CD14-positive monocyte (primary cell): ENCODE measurements around the gene MINPP1. TPM values are rescaled to one million over a fixed set of nuclear protein-coding genes. Genes with fewer than 3 reads are reported as not detected.

ENCODE experiments used
- DNase-seq, 3 donors: peaks; one replicate each; pipeline ENCODE4 v3.0.0-alpha.2; 2011 to 2022
- H2AFZ ChIP-seq: 2 replicates; pipeline ENCODE4 v1.6.0; 2012; ENCODE audit warnings: mild to moderate bottlenecking, low read depth, low read length, inconsistent platforms; ENCODE audit not compliant: insufficient read depth, poor library complexity, severe bottlenecking
- H3K27ac ChIP-seq, 2 donors: 1 replicate in 1 of 2; 2 replicates in 1 of 2; pipeline ENCODE4 v1.5.1; 2012 to 2013; ENCODE audit warnings: low read length in 2 of 2, control low read depth in 1 of 2, inconsistent platforms in 1 of 2, low read depth in 1 of 2, mild to moderate bottlenecking in 1 of 2
- H3K27me3 ChIP-seq, 2 donors: one replicate each; pipeline versions ENCODE4 v1.6.0 to v1.6.1; 2011 to 2013; ENCODE audit warnings: low read length in 2 of 2; ENCODE audit not compliant: control insufficient read depth in 2 of 2, insufficient read depth in 2 of 2
- H3K36me3 ChIP-seq, 2 donors: replicated peaks in 1 of 2; 1 replicate in 1 of 2; 2 replicates in 1 of 2; pipeline versions ENCODE4 v1.5.1 to v1.6.1; 2012 to 2013; ENCODE audit warnings: low read length in 2 of 2, control low read depth in 1 of 2, inconsistent platforms in 1 of 2, mild to moderate bottlenecking in 1 of 2; ENCODE audit not compliant: insufficient read depth in 2 of 2, control insufficient read depth in 1 of 2
- H3K4me1 ChIP-seq, 2 donors: 1 replicate in 1 of 2; 2 replicates in 1 of 2; pipeline versions ENCODE4 v1.5.1 to v1.6.1; 2012 to 2013; ENCODE audit warnings: low read length in 2 of 2, control low read depth in 1 of 2, inconsistent platforms in 1 of 2, mild to moderate bottlenecking in 1 of 2, moderate library complexity in 1 of 2; ENCODE audit not compliant: insufficient read depth in 2 of 2, control insufficient read depth in 1 of 2
- H3K4me2 ChIP-seq: replicated peaks from 2 replicates; pipeline ENCODE3; 2012; ENCODE audit warnings: low read length, moderate library complexity, mild to moderate bottlenecking; ENCODE audit not compliant: poor library complexity, severe bottlenecking; ENCODE audit errors: extremely low read depth
- H3K4me3 ChIP-seq, 3 experiments: fragments of 200-600 bp in 1 of 3; sonication (generic) in 1 of 3; replicated peaks in 1 of 3; 1 replicate in 2 of 3; 2 replicates in 1 of 3; pipeline ENCODE4 v1.5.1; 2011 to 2013; ENCODE audit warnings: low read length in 3 of 3, mild to moderate bottlenecking in 3 of 3, control low read depth in 2 of 3, low read depth in 2 of 3, inconsistent platforms in 1 of 3, moderate library complexity in 1 of 3
- H3K79me2 ChIP-seq: 2 replicates; pipeline ENCODE4 v1.6.0; 2012; ENCODE audit warnings: mild to moderate bottlenecking, control low read depth, inconsistent platforms, low read length, moderate library complexity; ENCODE audit not compliant: insufficient read depth
- H3K9ac ChIP-seq: 2 replicates; pipeline ENCODE4 v1.6.0; 2017; ENCODE audit warnings: low read length, mild to moderate bottlenecking; ENCODE audit not compliant: insufficient read depth, poor library complexity, severe bottlenecking
- H3K9me3 ChIP-seq, 2 donors: replicated peaks in 1 of 2; 1 replicate in 1 of 2; 2 replicates in 1 of 2; pipeline versions ENCODE4 v1.5.1 to v1.6.1; 2012 to 2013; ENCODE audit warnings: low read length in 2 of 2, control low read depth in 1 of 2; ENCODE audit not compliant: control insufficient read depth in 1 of 2, insufficient read depth in 1 of 2
- H4K20me1 ChIP-seq: 2 replicates; pipeline ENCODE4 v1.6.0; 2012; ENCODE audit warnings: mild to moderate bottlenecking, low read length, control low read depth, moderate library complexity; ENCODE audit not compliant: insufficient read depth
- H3K27ac Mint-ChIP-seq, 7 donors: one replicate each; pipeline ENCODE4 v1.8.0; 2020; ENCODE audit warnings: mild to moderate bottlenecking in 7 of 7, mixed read lengths in 7 of 7, moderate library complexity in 6 of 7, inconsistent platforms in 2 of 7
- H3K27me3 Mint-ChIP-seq, 3 donors: one replicate each; pipeline ENCODE4 v1.8.0; 2021 to 2022; ENCODE audit warnings: low read depth in 3 of 3, mild to moderate bottlenecking in 3 of 3, mixed read lengths in 3 of 3, moderate library complexity in 3 of 3, inconsistent platforms in 1 of 3
- H3K36me3 Mint-ChIP-seq, 2 donors: one replicate each; pipeline ENCODE4 v1.8.0; 2020; ENCODE audit warnings: mixed read lengths in 2 of 2, inconsistent platforms in 1 of 2, mild to moderate bottlenecking in 1 of 2
- H3K4me1 Mint-ChIP-seq: one replicate; pipeline ENCODE4 v1.8.0; 2020; ENCODE audit warnings: mild to moderate bottlenecking, mixed read lengths
- H3K4me3 Mint-ChIP-seq, 2 donors: one replicate each; pipeline ENCODE4 v1.8.0; 2020; ENCODE audit warnings: mild to moderate bottlenecking in 2 of 2, mixed read lengths in 2 of 2, moderate library complexity in 1 of 2
- H3K9me3 Mint-ChIP-seq, 7 donors: one replicate each; pipeline ENCODE4 v1.8.0; 2020 to 2022; ENCODE audit warnings: mixed read lengths in 7 of 7, mild to moderate bottlenecking in 6 of 7, moderate library complexity in 6 of 7, inconsistent platforms in 2 of 7
- WGBS: methylation state at CpG from one replicate; pipeline ENCODE4 v1.1.5; 2013; ENCODE audit warnings: missing lambda C conversion rate; ENCODE audit not compliant: insufficient coverage; 5-methylcytosine and 5-hydroxymethylcytosine counted together
- intact Hi-C, 2 donors: fragments of 100-400 bp; cut with micrococcal nuclease; formaldehyde crosslinking; loops; one replicate each; pipeline versions ENCODE4 v1.15.0 to v1.15.1; 2023
- polyA plus RNA-seq, 3 donors: library from polyadenylated mRNA; depleted of rRNA in 1 of 3; unstranded in 2 of 3; stranded (reverse) in 1 of 3; fragments of 300-500 nt in 2 of 3; fragments of >200 nt in 1 of 3; fragmentation: Illumina TruSeq in 2 of 3; gene quantifications; 1 replicate in 2 of 3; 2 replicates in 1 of 3; pipeline ENCODE4 v1.2.3, GENCODE V29; 2012 to 2021
- TF ChIP-seq, protein P1 (sequence below): fragments of 200-600 bp; IDR thresholded peaks from one replicate; pipeline ENCODE4 v1.8.0; 2022; ENCODE audit warnings: antibody characterized with exemption, mild to moderate bottlenecking

The MINPP1 gene
- polyA plus RNA-seq, 3 donors = 1.7 to 9.7 (median 9.0) TPM

DNA sequence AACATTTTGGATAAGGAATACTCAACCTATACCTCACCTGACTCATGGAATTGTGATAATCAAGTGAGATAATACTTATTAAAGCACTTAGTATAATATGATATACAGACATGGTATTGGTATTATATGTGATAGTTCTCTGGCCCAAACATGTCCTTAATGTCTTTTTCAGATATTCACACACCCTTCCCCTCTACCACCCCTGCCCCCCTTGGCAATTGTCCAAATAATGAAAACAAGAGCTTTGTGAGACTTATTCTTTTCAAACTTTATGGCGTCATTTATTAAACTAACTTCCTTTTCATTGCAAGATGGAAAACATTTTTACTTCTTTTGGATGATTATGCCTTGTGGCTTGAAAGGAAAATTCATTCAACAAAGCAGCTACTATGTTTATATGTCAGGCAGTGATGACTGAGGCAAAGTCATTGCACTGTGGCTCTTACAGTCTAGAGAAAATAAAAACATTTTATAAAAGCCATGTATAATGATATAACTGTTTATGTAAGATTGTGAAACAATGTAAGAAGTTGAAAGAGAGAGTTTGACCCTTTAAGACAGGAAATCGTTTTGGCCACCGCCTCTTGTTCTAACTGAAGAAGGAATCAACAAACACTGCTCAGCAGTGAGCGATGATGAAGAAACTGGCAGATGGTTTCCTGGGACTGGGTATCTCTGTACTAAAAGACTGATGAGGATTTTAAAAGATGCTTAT is 27.4 kb downstream of the MINPP1 start:
- Histone ChIP-seq H3K9me3 (peaks cover 3 to 7% of the 10 kb centered on the region in 2 donors), H3K27me3 (no peaks in the 10 kb centered on the region), H3K9ac (peak overlapping the region; percentile 15), H3K79me2 (no peaks in the 10 kb centered on the region), H3K4me3 (no peak overlapping the region), H4K20me1 (no peaks in the 10 kb centered on the region), H3K4me1 (peaks cover 10 to 16% of the 10 kb centered on the region in 2 donors), H2AFZ (peak overlapping the region; percentile 1), H3K4me2 (no peak overlapping the region), H3K36me3 (peaks cover 0 to 13% of the 10 kb centered on the region in 2 donors), H3K27ac (peak overlapping the region in 1 of 2 donors; percentile 54)
- peaks cover 14% of the 10 kb centered on the region for H3K4me1 Mint-ChIP-seq
- peak overlapping the region in 1 of 2 donors; percentile 46 for H3K4me3 Mint-ChIP-seq
- 0% methylated on average over 3 of the region's 4 CpGs for WGBS
- TF ChIP-seq, protein P1, sequence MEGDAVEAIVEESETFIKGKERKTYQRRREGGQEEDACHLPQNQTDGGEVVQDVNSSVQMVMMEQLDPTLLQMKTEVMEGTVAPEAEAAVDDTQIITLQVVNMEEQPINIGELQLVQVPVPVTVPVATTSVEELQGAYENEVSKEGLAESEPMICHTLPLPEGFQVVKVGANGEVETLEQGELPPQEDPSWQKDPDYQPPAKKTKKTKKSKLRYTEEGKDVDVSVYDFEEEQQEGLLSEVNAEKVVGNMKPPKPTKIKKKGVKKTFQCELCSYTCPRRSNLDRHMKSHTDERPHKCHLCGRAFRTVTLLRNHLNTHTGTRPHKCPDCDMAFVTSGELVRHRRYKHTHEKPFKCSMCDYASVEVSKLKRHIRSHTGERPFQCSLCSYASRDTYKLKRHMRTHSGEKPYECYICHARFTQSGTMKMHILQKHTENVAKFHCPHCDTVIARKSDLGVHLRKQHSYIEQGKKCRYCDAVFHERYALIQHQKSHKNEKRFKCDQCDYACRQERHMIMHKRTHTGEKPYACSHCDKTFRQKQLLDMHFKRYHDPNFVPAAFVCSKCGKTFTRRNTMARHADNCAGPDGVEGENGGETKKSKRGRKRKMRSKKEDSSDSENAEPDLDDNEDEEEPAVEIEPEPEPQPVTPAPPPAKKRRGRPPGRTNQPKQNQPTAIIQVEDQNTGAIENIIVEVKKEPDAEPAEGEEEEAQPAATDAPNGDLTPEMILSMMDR = no peak
- H3K9me3 Mint-ChIP-seq = peaks cover under 1 to 11% (median 5%) of the 10 kb centered on the region in 7 donors
- intact Hi-C loops = loop anchor here (5.0 kb wide), 2 partner anchors 240 to 245 kb away; no protein-coding TSS in a partner anchor
- peaks cover 0 to 2% (median 0%) of the 10 kb centered on the region in 3 donors for H3K27me3 Mint-ChIP-seq
- peaks cover 31 to 32% of the 10 kb centered on the region in 2 donors for H3K36me3 Mint-ChIP-seq
- peak overlapping the region; percentile 26 to 76 (median 45) for H3K27ac Mint-ChIP-seq
- no peak for DNase-seq

- peaks cover 14% of the 10 kb centered on the region for H3K4me1 Mint-ChIP-seq
- Histone ChIP-seq H3K27me3 (no peaks in the 10 kb centered on the region), H3K4me1 (peaks cover 10 to 16% of the 10 kb centered on the region in 2 donors), H2AFZ (peak overlapping the region; percentile 1), H3K27ac (peak overlapping the region in 1 of 2 donors; percentile 54), H3K4me3 (no peak overlapping the region), H3K36me3 (peaks cover 0 to 13% of the 10 kb centered on the region in 2 donors), H4K20me1 (no peaks in the 10 kb centered on the region), H3K9ac (peak overlapping the region; percentile 15), H3K4me2 (no peak overlapping the region), H3K9me3 (peaks cover 3 to 7% of the 10 kb centered on the region in 2 donors), H3K79me2 (no peaks in the 10 kb centered on the region)
- TF ChIP-seq, protein P1 = no peak
- H3K9me3 Mint-ChIP-seq = peaks cover 0 to 11% (median 5%) of the 10 kb centered on the region in 7 donors
- DNase-seq = no peak
- peak overlapping the region in 1 of 2 donors; percentile 46 for H3K4me3 Mint-ChIP-seq
- peaks cover 26 to 27% of the 10 kb centered on the region in 2 donors for H3K36me3 Mint-ChIP-seq
- H3K27ac Mint-ChIP-seq = peak overlapping the region; percentile 26 to 76 (median 45)
- H3K27me3 Mint-ChIP-seq = peaks cover 0 to 2% (median 0%) of the 10 kb centered on the region in 3 donors
- intact Hi-C loops = loop anchor here (5.0 kb wide), 2 partner anchors 240 to 245 kb away; no protein-coding TSS in a partner anchor
These were observed 28.0 kb downstream of the MINPP1 start for GRCh38 chr10:87532696-87533095.
